A673 (cell line): Measurements from ENCODE around the gene SNCB. TPM values are rescaled to one million over a fixed set of nuclear protein-coding genes. Genes with fewer than 3 reads are reported as not detected.

Experiments
- BruUV-seq: library from RNA; stranded (reverse); fragments of 400-500 nt; replicated peaks from 2 replicates; lab custom pipeline; 2021; lab: Mats Ljungman, UMichigan
- CTCF ChIA-PET: fragments of 300-600 bp; sonication (Branson Sonifier 250); formaldehyde crosslinking; loops from one replicate; lab custom pipeline; 2022; ENCODE audit warnings: antibody characterized with exemption; lab: Charles Lee
- POLR2A ChIA-PET: fragments of 300-600 bp; sonication (Branson Sonifier 250); formaldehyde crosslinking; loops from one replicate; lab custom pipeline; 2022; ENCODE audit warnings: antibody characterized with exemption; ENCODE audit not compliant: low non-redundant PET; lab: Charles Lee
- DNase-seq: peaks from one replicate; pipeline ENCODE4 v3.0.0-alpha.2; 2015; ENCODE audit warnings: low spot score
- H3K27ac ChIP-seq: fragments of 200-600 bp; sonication (generic); 2 replicates; pipeline ENCODE4 v1.5.1; 2016; ENCODE audit warnings: mixed run types, low read depth, mild to moderate bottlenecking, mixed read lengths, antibody characterized with exemption, low read length; ENCODE audit not compliant: poor library complexity, severe bottlenecking
- H3K27me3 ChIP-seq: fragments of 200-600 bp; sonication (generic); replicated peaks from 2 replicates; pipeline ENCODE4 v1.6.1; 2017; ENCODE audit warnings: mixed run types, low read depth, mild to moderate bottlenecking, mixed read lengths, antibody characterized with exemption, low read length; ENCODE audit not compliant: insufficient read depth, poor library complexity
- H3K36me3 ChIP-seq: fragments of 200-600 bp; sonication (generic); 2 replicates; pipeline ENCODE4 v1.6.1; 2016; ENCODE audit warnings: mixed run types, mild to moderate bottlenecking, mixed read lengths, antibody characterized with exemption, low read length; ENCODE audit not compliant: insufficient read depth, poor library complexity, severe bottlenecking
- H3K4me1 ChIP-seq: fragments of 200-600 bp; sonication (generic); 2 replicates; pipeline ENCODE4 v1.6.1; 2017; ENCODE audit warnings: mixed run types, mild to moderate bottlenecking, mixed read lengths, antibody characterized with exemption, low read length; ENCODE audit not compliant: insufficient read depth, poor library complexity, severe bottlenecking
- H3K4me3 ChIP-seq: fragments of 200-600 bp; sonication (generic); 2 replicates; pipeline ENCODE4 v1.5.1; 2016; ENCODE audit warnings: low read depth, mixed run types, mild to moderate bottlenecking, mixed read lengths, low read length; ENCODE audit not compliant: poor library complexity, severe bottlenecking
- H3K9me3 ChIP-seq: fragments of 200-600 bp; sonication (generic); 2 replicates; pipeline ENCODE4 v1.6.1; 2016; ENCODE audit warnings: mixed run types, low read depth, mild to moderate bottlenecking, mixed read lengths, antibody characterized with exemption, low read length; ENCODE audit not compliant: poor library complexity, severe bottlenecking
- CTCF ChIP-seq: fragments of 300-800, 200-600 bp; sonication (generic); conservative IDR thresholded peaks from 2 replicates; pipeline ENCODE4 v1.5.1; 2017; ENCODE audit warnings: low read depth, mild to moderate bottlenecking, antibody characterized with exemption, low read length, moderate library complexity, mixed read lengths
- EZH2 ChIP-seq: fragments of 200-600 bp; sonication (generic); IDR thresholded peaks from 2 replicates; pipeline ENCODE4 v1.6.1; 2017; ENCODE audit warnings: borderline replicate concordance, low read depth, mild to moderate bottlenecking, mixed read lengths, antibody characterized with exemption, low read length; ENCODE audit not compliant: poor library complexity, severe bottlenecking
- intact Hi-C: fragments of 100-400 bp; cut with micrococcal nuclease; formaldehyde crosslinking; loops from one replicate; pipeline ENCODE4 v1.10.0; 2022; ENCODE audit not compliant: unreplicated experiment
- total RNA-seq: library from RNA; stranded (reverse); gene quantifications from 2 replicates; pipeline ENCODE4 v1.2.3, GENCODE V29; 2021

Gene SNCB
- total RNA-seq, 1 experiment from 2014 or later, result not detected

- H3K36me3 ChIP-seq, result no peaks in the 10 kb centered on the region
- no TSS peak for BruUV-seq
- no peak overlapping the region for H3K27ac ChIP-seq
- TF ChIP-seq EZH2, result no peak
- TF ChIP-seq CTCF, result no peak
- no peaks in the 10 kb centered on the region for H3K4me1 ChIP-seq
- intact Hi-C loops, result no loop called here
- no peak for DNase-seq
- H3K4me3 ChIP-seq, result no peak overlapping the region
- no peaks in the 10 kb centered on the region for H3K27me3 ChIP-seq
- POLR2A ChIA-PET, result no interaction called here
- CTCF ChIA-PET, result no interaction called here
- H3K9me3 ChIP-seq, result no peaks in the 10 kb centered on the region
Observed at GRCh38 chr5:176643491-176644219, 13.3 kb upstream of the SNCB start.

- Histone ChIP-seq H3K27ac (no peak overlapping the region), H3K9me3 (no peaks in the 10 kb centered on the region), H3K36me3 (no peaks in the 10 kb centered on the region), H3K27me3 (no peaks in the 10 kb centered on the region), H3K4me3 (no peak overlapping the region), H3K4me1 (no peaks in the 10 kb centered on the region)
- no peak for DNase-seq
- ChIA-PET CTCF (no interaction called here), POLR2A (no interaction called here)
- TF ChIP-seq CTCF (no peak), EZH2 (no peak)
- no TSS peak for BruUV-seq
- intact Hi-C loops, result no loop called here
Observed at GRCh38 chr5:176642675-176643490, 12.5 kb upstream of the SNCB start.

GRCh38 chr5:176640616-176641015, 10.3 kb upstream of the SNCB start:
- POLR2A ChIA-PET, result no interaction called here
- Histone ChIP-seq H3K27ac (no peak overlapping the region), H3K36me3 (no peaks in the 10 kb centered on the region), H3K4me3 (no peak overlapping the region), H3K27me3 (no peaks in the 10 kb centered on the region), H3K4me1 (no peaks in the 10 kb centered on the region), H3K9me3 (no peaks in the 10 kb centered on the region)
- intact Hi-C loops, result no loop called here
- CTCF ChIA-PET, result no interaction called here
- no TSS peak for BruUV-seq
- no peak for DNase-seq
- TF ChIP-seq EZH2 (no peak), CTCF (no peak)
